NCI-H510A (cell line): Measurements from ENCODE around the gene RPS6KB1.
"Not testable (repeated sequence)": the region's sequence is repeated elsewhere in the genome, so short reads cannot be mapped to it uniquely, and the experiment has no call there.

Experiments
- DNase-seq: peaks from one replicate; lab custom pipeline; 2025; lab: John Stamatoyannopoulos, UW

Gene RPS6KB1

DNA sequence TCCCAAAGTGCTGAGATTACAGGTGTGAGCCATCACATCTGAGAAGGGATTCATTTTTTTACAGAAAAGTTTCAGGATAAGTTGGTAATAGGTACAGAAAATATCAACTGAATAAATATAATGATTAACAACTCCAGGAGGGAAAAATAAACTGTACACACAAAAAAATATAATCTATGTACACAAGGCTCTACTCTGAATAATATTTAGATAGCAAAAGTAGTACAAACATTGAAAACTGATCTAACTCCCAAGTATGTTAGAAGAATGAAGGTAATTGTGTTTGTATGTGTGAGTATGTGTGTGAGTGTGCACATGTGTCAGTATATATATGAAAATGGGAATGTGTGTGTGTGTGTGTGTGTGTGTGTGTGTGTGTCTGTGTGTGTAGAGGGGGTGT is 20.6 kb upstream of the RPS6KB1 start:
- DNase-seq = no peak

DNA sequence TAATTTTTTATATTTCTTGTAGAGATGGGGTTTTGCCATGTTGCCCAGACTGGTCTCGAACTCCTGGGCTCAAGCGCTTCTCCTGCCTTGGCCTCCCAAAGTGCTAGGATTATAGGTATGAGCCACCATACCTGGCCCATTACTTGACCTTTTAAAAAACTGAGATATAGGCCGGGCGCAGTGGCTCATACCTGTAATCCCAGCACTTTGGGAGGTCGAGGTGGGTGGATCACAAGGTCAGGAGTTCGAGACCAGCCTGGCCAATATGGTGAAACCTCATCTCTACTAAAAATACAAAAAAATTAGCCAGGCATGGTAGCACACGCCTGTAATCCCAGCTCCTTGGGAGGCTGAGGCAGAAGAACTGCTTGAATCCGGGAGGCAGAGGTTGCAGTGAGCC is 19.5 kb upstream of the RPS6KB1 start:
- DNase-seq = not testable (repeated sequence)

DNA sequence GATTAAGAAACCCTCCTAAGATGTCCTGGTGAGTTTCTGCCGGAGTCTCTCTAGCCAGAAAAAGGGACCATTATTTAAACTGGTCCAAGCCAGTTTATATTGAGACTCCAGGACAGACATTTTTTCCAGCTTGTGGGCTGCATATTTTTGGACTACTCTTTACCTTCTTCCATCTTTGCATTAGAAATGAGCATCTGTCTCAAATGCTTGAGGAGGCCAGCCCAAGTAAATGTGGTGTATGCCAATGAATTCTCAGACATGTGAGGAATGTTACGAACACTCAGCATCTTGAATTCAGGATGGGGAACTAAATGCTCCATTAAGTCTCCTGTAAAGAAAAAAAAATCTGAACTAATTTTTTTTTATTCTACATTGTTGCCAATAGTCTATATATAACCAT is 18.5 kb upstream of the RPS6KB1 start:
- no peak for DNase-seq

DNA sequence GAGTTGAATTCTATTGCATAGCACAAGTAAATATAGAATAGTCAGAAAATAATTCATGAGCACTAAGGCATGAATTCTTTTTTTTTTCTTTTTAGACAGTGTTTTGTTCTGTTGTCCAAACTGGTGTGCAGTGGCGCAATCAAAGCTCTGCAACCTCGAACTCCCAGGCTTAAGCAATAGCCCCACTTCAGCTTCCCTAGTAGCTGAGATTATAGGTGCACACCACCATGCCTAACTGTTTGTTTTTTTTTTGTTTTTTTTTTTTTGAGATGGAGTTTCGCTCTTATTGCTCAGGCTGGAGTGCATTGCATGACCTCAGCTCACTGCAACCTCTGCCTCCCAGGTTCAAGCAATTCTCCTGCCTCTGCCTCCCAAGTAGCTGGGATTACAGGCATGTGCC is 16.8 kb upstream of the RPS6KB1 start:
- no peak for DNase-seq

DNA sequence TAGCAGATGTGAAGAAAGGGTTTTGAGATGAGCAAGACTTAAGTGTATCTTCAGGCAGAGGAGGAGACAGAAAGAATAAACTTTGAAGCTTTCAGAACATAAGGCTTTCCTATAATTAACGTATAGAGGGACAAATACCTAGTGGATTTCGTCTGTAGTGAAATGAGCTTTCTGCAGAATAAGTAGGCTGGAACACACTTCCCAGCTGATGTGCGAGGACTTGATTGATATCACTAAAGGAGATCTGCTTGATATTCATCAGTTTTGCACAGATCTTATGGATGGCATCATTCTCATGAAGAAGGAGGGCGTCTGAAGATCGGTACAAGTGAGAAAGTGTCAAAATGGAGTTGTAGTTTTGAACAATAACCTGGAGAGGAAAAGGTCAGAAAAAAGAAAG is 15.0 kb upstream of the RPS6KB1 start:
- no peak for DNase-seq

DNA sequence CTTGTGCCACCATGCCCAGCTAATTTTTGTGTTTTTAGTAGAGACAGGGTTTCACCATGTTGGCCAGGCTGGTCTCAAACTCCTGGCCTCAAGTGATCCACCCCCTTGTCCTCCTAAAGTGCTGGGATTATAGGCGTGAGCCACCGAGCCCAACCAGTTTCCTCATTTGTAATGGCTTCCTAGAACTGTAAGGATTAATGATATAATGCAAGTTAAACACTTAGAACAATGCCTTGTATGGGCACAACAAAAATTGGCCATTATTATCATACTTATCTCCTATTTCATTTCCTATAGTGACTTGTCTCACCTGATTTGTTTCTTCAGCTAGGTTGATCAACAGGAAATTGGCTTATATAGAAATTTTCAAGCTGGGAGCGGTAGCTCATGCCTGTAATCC is 14.3 kb upstream of the RPS6KB1 start:
- no peak for DNase-seq

DNA sequence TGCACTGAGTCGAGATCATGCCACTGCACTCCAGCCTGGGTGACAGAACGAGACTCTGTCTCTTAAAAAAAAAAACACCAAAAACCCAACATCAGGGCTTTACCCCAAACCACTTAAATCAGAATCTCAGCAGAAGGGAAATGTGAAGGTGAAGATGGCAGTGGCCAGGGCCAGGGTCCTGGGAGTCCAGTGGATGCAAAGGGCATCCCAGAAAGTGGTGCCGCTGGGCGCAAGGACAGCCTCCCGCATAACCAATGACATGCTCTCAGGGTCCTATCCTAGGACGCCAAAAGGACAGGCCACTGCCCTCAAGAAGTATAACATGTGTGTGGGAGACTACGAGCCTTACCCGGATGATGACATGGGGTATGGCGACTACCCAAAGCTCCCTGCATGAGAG is 8.1 kb upstream of the RPS6KB1 start:
- no peak for DNase-seq

DNA sequence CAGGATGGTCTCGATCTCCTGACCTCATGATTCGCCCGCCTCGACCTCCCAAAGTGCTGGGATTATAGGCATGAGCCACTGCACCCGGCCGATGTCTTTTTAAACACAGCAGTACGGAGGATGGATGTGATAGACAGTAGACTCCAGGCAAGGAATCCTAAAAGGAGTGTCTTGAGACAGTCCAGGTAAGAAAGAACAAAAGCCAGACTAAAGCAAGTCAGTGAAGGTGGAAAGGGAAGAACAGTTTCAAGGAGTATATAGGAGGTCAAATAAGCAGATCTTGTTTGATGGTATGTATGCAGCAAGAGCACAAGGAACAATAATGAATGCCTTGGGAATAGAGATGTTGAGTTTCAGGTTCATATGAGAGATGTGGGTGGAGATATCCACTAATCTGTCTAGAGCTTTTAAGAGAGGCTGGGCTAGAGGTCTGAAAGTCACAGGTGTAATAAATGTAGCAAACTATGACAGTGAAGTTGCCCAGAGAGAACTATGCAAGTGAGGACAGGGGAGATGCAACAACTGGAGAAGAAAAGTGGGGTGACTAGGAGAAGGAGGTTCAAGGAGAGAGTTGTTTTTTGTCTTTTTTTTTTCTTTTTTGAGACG is 4.7 kb upstream of the RPS6KB1 start:
- no peak for DNase-seq

DNA sequence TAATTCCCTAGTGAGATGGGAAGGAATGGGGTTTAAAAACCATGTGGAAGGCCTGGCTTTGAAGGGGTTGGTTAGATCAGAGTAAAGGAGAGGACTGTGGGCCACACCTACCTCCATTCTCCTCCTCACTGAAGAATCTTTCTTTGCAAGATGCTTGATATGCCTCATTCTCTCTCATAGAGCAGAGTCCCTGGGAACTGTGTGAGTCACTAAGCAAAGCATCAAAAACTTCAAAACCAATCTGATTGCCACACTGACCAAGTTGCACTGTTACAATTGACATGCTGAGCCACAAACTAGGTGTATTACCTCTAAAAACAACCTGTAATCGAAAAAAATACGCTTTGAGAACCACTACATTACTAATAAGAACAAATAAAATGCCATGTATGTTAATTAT is 2.2 kb upstream of the RPS6KB1 start:
- DNase-seq = no peak

DNA sequence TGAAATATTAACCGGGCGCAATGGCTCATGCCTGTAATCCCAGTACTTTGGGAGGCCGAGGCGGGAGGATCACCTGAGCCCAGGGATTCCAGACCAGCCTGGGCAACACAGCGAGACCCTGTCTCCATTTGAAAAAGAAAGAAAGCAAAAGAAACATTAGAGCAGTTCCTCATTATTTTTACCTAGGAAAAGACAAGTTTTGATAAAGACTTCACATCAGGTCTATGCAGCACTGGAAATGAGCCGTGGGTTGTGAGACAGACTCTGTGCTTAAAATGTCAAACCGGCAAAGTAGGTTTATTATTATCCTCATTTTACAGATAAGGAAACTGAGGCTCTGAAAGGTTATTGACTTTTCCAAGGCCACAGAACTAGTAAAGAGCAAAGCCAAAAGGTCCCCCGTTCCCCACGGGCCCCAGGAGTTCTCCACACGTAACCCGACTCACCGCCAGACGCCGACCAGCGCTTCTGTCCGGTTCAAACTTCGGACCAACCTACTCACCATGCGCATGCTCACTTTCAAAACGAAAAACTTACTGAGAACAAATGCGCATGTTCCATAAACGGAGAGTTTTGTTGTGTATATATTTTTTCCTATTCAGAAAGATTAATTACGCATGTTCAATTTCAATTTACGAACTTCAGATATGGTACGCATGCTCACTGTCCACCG is 534 bp upstream of the RPS6KB1 start:
- DNase-seq = no peak

DNA sequence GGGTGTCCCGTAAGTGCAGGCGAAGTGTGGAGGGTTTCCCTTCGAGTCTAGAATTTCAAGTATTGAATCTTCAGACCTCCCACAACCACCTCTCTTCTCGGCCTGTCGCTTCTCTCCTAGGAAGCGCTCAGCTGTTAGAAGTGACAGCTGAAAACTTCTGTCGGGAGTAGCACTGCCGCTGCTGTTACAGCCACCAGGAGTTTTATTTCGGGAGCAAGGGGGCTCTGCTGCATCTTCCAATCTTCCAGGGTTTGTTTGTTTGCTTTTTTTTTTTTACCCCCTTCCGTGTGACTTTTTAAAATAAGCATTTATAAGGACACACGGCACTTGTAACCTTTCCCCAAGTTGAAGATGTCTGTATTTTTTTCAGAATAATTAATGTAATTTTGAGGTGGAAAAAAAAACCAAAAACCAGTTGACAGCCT is 767 bp downstream of the RPS6KB1 start:
- DNase-seq = no peak

DNA sequence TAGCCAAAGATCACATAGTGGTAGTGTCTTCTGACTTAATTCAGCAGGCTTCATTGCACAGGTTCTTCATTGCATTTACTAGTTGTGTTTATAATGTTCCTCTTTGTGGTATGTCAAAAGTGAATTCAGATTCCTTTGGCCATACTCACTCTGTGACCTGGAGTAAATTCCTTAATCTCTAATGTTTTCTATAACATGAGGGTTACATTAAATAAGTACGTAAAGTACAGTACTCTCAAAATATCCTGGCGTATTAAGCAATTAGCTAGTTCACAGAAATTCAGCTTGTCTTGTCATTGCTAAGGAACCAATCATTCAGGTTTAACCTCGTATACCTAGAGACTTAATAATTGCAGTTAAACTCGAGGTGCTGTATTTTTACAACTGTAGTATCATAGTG is 4.2 kb downstream of the RPS6KB1 start:
- DNase-seq = no peak

DNA sequence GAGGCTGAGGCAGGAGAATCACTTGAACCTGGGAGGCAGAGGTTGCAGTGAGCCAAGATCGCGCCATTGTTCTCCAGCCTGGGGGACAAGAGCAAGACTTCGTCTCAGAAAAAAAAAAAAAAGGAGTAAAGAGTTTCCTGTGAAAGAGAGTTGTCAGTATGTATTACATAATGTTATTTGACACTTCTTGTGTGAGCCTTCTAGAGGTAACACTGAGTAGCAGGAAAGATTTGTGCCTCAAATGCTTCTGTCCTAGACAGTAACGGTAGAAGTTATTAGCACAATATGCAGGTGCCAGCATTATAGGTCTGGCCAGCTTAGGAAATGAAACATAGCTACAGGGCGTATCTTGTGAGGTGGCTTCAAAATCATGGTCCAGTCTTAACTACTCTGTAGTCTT is 6.2 kb downstream of the RPS6KB1 start:
- DNase-seq = no peak

DNA sequence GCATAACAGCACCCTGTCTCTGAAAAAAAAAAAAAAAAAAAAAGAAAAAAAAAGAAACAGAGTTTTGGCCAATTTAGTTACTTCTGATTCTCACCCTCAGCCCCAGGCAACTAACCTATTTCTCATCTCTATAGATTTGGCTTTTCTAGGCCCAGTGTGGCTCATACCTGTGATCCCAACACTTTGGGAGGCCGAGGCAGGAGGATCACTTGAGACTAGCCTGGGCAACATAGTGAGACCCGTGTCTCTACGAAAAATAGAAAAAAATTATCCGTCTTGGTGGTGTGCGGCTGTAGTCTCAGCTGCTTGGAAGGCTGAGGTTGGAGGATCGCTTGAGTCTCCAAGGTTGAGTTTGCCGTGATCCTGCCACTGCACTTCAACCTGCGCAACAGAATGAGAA is 8.7 kb downstream of the RPS6KB1 start:
- no peak for DNase-seq

DNA sequence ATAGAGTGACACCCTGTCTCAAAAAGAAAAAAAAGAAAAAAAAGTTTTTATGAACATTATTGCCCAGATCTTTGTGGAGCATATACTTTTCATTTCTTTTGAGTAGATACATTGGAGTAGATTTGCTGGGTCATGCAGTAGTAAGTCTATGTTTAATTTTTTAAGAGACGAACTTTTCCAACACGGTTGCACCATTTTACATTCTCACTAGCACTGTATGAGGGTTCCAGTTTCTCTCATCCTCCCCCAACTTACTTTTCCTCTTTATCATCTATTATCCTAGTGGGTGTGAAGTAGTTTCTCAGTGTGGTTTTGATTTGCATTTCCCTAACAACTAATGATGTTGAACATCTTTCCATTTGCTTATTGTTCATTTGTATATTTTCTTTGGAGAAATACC is 10.5 kb downstream of the RPS6KB1 start:
- no peak for DNase-seq

DNA sequence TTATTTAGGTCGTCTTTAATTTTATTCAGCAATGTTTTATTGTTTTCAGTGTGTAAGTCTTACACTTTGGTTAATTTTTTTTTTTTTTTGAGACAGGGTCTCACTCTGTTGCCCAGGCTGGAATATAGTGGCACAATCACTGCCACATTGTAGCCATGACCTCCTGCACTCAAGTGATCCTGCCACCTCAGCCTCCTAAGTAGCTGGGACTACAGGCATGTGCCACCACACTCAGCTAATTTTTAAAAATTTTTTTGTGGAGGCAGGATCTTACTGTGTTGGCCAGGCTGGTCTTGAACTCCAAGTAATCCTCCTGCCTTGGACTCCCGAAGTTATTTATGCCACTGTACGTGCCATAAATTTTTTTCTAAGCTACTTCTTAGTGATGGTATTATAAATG is 14.5 kb downstream of the RPS6KB1 start:
- no peak for DNase-seq

DNA sequence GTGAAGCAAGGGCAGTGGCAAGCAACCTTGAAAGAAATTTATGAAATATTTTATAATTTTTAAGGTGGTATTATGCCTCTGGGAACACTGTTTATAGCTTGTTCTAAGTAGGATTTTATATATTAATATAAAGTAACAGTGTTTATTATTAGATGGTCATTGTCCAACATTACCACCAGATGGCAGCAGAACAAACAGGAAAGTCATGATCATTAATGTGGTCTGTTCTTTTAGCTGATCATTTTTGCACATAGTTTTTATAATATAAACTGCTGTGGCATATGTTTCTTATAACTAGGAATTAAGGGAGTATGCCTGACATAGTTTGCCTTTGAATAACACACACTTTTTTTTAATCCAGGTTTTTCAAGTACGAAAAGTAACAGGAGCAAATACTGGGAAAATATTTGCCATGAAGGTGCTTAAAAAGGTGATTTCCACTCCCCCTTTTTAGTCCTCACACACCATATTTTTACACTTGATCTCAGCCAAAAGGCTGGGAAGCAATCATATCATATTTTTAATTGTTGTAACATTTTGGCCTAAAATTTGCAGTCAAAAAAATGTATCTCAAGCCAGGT is 21.4 kb downstream of the RPS6KB1 start:
- DNase-seq = peak; percentile 27

DNA sequence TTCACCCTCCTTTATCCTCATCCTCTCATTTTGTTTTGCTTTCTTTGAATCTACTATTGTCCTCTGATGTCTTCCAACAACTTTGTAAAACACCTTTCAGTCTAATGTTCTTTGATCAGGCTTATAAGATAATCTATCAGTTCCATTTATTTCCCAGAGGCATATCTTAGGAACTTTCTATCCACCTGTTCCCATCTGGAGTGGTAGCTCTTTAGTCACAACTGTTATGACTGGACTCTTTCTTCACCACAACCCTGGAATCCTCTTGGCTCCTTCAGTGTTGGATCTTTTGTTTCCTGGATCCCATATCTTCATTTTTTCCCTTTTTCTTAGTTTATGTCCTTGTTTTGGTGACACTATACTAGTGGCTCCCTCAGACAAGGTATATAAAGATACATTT is 23.5 kb downstream of the RPS6KB1 start:
- no peak for DNase-seq

DNA sequence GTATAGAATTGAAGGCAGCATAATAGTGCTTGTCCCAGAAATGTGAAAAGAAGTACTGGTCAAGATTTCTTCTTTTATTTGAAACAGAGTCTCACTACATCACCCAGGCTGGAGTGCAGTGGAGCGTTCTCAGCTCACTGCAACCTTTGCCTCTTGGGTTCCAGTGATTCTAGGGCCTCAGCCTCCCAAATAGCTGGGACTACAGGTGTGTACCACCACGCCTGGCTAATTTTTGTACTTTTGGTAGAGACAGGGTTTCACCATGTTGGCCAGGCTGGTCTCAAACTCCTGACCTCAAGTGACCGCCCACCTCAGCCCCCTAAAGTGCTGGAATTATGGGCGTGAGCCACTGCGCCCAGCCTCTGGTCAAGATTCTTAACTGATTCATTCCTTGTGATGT is 27.7 kb downstream of the RPS6KB1 start:
- DNase-seq = not testable (repeated sequence)

DNA sequence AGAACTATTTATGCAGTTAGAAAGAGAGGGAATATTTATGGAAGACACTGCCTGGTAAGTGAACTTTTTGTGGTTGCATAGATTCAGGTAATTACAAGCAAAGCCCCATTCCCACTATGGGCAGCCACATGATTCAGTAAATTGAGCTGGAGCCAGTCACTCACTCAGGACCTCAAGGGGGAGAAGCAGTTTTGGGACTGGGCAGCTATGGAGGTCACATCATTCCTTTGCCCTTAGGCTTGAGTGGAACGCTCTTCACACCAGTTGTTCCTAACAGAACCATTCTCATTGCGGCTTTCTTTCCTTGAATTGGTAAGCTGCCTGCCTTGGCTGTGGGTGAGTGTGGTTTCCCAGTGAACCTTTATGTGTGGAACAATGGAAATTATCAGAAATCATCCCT is 37.2 kb downstream of the RPS6KB1 start:
- DNase-seq = not testable (repeated sequence)

DNA sequence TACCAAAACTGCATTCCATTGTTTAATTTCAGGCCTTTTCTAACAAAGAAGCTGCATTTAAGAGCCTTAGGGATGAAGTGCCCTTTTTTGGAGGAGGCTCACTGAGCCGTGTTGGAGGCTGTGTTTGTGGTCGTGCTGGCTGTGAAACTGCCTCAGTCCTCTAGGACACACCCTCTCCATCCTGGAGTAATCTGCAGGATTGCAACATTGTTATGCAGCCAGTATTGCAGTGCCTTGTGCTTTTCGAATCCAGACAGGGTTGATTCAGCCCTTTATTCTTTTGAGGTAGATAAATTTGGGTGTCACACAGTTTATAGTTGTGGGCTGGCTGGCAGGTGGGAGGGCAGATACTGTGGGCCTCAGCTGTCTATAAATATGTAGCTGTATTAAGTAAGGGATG is 37.8 kb downstream of the RPS6KB1 start:
- not testable (repeated sequence) for DNase-seq

DNA sequence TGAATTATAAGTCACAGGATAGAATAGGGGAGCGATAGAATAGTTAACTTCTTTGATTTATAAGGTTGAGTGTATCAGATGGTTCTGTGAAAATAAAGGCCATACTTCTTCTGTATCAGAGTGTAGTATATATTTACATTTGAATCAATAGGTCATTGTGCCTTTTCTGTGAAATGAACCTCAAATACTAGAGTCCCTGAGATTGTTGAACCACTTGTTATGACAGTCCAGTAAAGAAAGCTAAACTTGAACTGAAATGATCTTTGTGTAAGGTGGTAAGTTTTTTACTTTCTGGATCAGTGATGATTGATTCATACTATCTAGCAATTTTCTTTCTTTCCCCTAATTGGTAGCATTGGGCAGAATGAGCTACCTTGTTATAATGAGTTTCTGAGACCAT is 40.4 kb downstream of the RPS6KB1 start:
- DNase-seq = not testable (repeated sequence)

DNA sequence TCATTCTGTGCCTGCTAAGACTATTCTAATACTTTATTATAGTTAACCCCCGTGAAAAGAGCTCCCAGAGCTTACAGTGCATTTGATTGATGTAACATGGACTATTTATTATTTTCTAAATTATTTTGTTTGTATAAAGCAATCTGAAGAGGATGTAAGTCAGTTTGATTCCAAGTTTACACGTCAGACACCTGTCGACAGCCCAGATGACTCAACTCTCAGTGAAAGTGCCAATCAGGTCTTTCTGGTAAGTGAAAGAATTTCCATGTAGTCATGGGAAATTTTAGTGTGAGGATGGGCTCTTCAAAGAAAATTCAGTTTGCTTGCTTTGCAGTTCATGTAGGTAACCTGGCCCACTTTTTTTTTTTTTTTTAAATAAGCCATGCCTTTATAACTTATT is 47.8 kb downstream of the RPS6KB1 start:
- not testable (repeated sequence) for DNase-seq

DNA sequence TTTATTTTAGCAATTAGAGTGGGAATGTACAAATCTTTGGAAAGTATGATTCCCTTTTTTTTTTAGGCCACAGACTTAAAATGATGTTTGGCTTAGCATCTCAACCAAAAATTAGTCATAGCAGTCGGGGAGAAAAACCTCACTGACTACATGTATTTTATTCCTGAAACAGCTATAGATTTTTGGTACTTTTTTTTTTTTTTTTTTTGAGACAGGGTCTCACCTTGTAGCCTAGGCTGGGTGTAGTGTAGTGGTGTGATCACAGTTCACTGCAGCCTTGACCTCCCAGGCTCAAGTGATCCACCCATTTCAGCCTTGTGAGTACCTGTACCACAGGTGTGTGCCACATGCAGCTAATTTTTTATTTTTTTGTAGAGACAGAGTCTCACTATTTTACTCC is 48.2 kb downstream of the RPS6KB1 start:
- no peak for DNase-seq
